H1 (cell line): ENCODE measurements around the gene GATA5.

Experiments used
- BACH1 ChIP-seq: IDR thresholded peaks from 2 replicates; pipeline ENCODE4 v1.6.1; 2012; ENCODE audit warnings: low read length, improper control_type of control experiment
- FOSL1 ChIP-seq: IDR thresholded peaks from 2 replicates; pipeline ENCODE4 v1.6.1; 2011; ENCODE audit warnings: mild to moderate bottlenecking, low read depth, low read length, moderate library complexity; ENCODE audit not compliant: insufficient read depth
- GTF2F1 ChIP-seq: IDR thresholded peaks from 2 replicates; pipeline ENCODE4 v1.6.1; 2012; ENCODE audit warnings: low read depth, low read length, improper control_type of control experiment, borderline replicate concordance
- POLR2AphosphoS5 ChIP-seq: IDR thresholded peaks from 2 replicates; pipeline ENCODE4 v1.6.1; 2011; ENCODE audit warnings: low read depth, low read length
- TEAD4 ChIP-seq: IDR thresholded peaks from 2 replicates; pipeline ENCODE4 v1.6.1; 2012; ENCODE audit warnings: low read depth, low read length, inconsistent platforms, mixed read lengths
- TF ChIP-seq, protein P1 (sequence below): IDR thresholded peaks from 2 replicates; pipeline ENCODE4 v1.6.1; 2011; ENCODE audit warnings: low read depth, mild to moderate bottlenecking, low read length; ENCODE audit not compliant: insufficient read depth
- TF ChIP-seq, protein P2 (sequence below), 3 experiments: IDR thresholded peaks; 1 replicate in 2 of 3; 2 replicates in 1 of 3; pipeline versions ENCODE4 v1.5.1 to v1.6.1; 2011; ENCODE audit warnings: low read length in 3 of 3, mild to moderate bottlenecking in 3 of 3, inconsistent platforms in 2 of 3, low read depth in 1 of 3, moderate library complexity in 1 of 3; ENCODE audit not compliant: insufficient read depth in 1 of 3; ENCODE audit errors: control extremely low read depth in 1 of 3
- TF ChIP-seq, protein P3 (sequence below): IDR thresholded peaks from 2 replicates; pipeline ENCODE4 v1.6.1; 2011; ENCODE audit warnings: low read length, improper control_type of control experiment

DNA sequence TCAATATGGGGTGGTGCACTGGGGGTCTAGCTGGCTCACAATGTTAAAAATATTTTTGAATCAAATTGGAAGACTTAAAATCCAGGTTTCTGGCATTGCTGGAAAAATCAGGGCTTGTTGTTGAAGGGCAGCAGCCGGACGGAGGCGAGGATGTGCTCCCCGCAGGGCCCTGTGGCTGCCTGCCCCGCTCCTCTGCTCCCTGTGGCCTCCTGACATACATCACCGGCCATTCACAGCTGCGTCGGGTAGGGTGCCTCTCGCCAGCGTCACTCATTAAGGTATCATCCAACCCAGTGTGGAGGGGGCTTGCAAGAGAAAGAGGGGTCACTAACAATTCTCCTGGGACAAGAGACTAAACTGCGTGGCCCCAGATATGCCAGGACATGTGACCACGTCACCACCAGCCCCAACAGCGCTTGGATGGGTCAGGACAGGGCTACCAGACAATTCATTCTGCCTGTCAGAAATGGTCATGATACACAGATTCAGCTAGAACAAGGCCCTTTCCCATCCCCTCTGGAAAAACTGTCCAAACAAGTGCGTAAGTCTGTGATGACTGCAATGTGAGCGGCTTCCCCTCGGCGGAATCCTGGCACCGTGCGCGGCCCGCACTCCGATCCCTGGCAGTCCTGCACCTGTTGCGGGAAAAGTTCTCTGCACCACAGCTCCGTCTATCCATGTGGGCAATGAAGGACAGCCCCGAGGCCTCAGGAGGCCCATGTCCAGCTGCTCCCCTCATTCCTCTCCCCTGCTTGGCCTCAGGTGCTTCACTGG lies 12.0 kb downstream of the GATA5 start:
- TF ChIP-seq FOSL1 (no peak), POLR2AphosphoS5 (no peak), GTF2F1 (no peak), TEAD4 (no peak), BACH1 (no peak)
- TF ChIP-seq, protein P1, sequence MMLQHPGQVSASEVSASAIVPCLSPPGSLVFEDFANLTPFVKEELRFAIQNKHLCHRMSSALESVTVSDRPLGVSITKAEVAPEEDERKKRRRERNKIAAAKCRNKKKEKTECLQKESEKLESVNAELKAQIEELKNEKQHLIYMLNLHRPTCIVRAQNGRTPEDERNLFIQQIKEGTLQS, result no peak
- TF ChIP-seq, protein P2, sequence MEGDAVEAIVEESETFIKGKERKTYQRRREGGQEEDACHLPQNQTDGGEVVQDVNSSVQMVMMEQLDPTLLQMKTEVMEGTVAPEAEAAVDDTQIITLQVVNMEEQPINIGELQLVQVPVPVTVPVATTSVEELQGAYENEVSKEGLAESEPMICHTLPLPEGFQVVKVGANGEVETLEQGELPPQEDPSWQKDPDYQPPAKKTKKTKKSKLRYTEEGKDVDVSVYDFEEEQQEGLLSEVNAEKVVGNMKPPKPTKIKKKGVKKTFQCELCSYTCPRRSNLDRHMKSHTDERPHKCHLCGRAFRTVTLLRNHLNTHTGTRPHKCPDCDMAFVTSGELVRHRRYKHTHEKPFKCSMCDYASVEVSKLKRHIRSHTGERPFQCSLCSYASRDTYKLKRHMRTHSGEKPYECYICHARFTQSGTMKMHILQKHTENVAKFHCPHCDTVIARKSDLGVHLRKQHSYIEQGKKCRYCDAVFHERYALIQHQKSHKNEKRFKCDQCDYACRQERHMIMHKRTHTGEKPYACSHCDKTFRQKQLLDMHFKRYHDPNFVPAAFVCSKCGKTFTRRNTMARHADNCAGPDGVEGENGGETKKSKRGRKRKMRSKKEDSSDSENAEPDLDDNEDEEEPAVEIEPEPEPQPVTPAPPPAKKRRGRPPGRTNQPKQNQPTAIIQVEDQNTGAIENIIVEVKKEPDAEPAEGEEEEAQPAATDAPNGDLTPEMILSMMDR (IDR thresholded peaks at IDR 0.05; ENCODE audit: control extremely low read depth in 1 of 3, insufficient read depth in 1 of 3, low read depth in 1 of 3, low read length in 3 of 3), result no peak
- TF ChIP-seq, protein P3, sequence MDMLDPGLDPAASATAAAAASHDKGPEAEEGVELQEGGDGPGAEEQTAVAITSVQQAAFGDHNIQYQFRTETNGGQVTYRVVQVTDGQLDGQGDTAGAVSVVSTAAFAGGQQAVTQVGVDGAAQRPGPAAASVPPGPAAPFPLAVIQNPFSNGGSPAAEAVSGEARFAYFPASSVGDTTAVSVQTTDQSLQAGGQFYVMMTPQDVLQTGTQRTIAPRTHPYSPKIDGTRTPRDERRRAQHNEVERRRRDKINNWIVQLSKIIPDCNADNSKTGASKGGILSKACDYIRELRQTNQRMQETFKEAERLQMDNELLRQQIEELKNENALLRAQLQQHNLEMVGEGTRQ, result no peak
